ENCODE data around the gene CYP51A1.
A peak's percentile ranks its signal among the peaks of the same experiment; 100 is the strongest.
"Not testable (repeated sequence)": the region's sequence is repeated elsewhere in the genome, so short reads cannot be mapped to it uniquely, and the experiment has no call there.

Gene CYP51A1

DNA sequence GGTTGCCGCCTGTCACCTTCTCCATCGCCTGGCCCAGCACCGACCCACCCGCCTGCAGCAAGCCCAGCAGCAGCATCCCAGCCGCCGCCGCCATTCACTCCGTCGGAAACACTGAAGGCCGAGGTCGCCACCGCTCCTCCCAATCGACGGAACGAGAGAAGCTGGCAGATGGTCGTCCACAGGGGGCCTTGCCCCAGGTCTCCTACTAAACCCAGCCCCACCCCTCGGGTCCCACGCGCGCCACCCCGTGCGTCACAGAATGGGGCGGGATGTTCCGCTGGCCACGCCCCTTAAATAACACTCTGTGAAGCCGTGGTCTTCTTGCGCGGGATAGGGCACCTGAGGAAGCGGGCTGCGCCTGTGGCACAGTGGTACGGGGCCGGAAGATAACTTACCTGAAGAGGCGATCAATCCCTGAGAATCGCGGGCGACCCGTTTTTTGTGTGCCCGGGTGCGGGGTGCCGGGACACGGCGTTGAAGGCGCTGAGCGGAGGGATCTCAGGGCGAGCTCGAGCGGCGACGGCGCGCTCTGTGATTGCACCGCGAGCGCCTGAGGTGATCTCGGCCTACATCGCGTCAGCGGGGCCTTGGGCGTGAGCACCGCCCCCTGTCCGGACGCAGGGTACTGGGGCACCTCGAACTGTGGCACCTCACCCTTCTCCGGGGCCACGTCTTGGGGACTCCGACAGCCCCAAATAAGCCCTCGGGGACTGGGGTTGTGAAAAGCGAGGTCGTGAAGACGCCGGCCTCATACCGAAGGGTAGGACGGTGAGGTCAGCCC is at the start of gene CYP51A1:
TSS of gene CYP51A1 (minus strand) at position 207 of the 781 bp plus-strand sequence. CDS start at position 94, 113 bp downstream.
- peak; percentile 89 for DNase-seq

DNA sequence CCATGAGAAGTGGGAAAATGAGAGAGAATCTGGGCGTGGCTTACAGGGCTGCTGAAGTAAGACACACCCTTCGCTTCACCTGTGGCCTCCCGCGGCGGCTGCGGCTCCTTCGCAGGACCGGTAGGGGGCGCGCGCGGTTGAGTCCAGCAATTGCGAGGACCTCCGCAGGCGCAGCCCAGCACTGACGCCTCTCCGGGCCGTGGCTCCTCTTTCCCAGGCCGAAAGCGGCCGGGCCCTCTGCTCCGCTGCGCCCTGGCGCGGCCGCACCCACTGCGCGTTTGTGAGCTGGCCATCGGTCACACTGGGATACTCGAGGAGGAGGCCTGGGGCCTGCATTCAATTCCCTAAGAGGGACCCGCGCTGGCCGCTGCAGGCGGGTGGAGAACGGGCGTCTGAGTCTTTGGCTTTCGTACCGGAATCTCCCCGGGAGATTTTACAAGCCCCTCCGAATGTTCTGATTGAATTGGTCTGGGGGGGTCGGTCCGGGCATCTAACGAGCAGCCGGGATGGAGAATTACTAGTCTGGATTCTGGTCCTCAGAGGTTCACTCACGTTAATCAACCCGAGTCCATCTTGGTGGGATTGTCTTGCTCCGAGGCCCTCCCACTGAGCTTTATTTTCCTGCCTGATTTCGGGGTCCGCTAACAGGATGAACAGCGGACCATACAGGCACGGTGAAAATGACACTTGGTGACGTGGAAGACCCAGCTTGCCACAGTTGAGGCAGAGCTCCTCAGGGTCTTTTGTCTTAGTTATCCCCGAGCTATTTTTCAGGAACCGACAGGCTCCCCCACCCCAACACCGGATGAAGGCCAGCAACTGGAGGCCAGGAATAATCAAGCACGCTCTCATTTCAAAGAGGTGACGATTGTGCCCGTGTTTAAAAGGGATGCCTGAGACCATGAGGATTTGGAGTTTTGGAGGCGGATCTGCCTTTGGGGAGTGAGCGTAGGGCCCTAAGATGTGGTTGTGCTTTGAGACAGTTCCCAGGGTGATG is 44.9 kb upstream of the CYP51A1 start, which contains the start of gene LRRD1:
TSS of gene LRRD1 (minus strand) at position 215 of the 997 bp plus-strand sequence. CDS start 13,940 bp downstream, outside the sequence.
- peak; percentile 85 for DNase-seq

DNA sequence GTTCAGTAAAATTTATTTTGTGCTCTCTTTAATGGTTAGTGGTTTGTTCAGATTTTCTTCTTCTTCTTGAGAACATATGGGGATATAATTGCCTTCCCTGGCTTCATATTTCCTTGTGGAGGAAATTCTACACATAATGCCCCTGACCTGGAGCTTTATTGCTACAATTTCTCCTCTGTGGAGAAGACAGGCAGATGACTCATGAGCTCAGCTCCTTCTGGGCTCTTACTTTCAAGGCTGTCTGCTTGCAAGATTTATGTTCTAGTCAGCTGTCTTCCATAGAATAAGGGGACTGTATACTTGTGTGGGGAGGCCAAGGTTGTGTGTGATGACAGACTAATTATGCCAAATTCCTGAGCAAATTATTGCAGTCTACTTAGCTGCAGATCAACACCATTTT is 43.1 kb upstream of the CYP51A1 start:
- no peak for DNase-seq

DNA sequence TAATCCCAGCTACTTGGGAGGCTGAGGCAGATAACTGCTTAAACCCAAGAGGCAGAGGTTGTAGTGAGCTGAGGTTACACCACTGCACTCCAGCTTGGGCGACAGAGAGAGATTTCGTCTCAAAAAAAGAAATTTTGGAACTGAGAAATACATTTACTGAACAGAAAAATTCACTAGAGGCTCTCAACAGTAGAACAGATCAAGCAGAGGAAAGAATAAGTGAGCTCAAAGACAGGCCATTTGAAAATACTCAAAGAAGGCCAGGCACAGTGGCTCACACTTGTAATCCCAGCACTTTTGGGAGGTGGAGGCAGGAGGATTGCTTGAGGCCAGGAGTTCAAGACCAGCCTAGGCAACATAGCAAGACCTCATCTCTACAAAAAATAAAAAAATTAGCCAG is 35.3 kb upstream of the CYP51A1 start:
- not testable (repeated sequence) for DNase-seq

DNA sequence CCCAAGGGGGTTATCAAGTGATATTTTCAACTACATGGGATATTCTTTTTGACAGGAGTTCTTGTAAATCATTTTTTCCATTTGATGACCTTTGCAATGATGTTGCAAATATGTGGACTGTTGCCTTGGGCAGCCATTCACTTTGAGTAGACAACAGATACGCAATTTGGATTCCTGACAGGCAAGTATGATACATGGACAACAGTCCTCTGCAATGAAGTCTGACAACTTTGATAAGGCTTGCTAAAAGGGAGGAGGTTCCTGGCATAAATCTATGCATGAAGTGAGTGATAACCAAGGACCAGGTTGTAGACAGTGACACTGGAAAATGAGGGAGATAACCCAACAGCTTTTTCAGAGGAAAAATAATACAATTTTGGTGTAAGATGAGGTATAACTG is 27.0 kb upstream of the CYP51A1 start:
- DNase-seq, result no peak

DNA sequence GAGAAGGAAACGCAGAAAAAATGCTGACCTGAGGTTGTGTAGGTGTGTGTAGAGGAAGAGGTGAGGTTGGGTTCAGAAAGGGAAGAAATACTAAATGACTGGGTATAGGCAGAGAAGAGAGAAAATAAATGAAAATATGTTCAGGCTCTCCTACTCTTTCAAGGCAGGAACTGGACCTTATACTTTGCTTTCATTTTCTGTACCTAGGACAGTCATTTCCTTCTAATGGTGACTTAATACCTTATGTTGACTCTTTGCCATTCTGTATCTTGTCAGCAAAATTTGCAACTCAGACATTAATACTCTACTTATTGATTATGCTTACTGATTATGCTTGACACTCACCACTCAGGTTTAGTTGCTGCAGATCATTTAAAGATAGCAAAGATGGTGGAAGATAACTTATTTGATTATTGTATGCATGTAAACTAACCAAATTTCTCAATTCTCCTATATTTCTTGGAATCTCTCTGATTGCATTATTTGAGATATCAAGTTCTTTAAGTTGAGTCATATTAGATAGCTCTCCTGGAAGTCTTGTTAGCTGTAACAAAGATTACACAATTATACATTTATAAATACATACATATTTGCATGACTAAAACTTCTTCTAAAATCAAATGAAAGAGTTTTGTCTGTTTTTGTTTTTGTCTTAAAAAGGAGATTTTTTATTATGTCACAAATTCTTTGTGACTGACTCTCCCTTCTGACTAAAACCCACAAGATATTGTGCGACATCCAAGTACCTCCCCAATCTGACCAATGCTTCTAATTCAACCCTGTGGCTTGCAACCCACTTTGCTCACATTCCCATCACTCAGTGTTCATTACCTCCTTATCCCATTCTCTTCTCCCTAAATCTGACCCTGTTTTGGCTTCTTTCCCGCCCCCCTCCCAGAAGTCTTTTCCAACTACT is 24.6 kb upstream of the CYP51A1 start:
- no peak for DNase-seq

DNA sequence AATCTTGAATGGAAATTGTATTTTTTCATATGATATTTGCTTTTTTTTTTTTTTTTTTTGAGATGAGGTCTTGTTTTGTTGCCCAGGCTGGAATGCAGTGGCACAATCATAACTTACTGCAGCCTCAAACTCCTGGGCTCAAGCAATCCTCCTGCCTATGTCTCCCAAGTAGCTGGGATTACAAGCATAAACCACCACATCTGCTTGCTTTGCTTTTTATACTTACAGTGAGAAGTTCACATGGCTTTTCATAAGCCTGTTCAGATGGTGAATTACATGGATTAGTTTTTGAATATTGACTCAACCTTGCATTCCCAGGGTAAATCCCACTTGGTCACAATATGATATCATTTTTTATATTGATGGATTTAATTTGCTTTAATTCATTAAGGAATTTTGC is 22.7 kb upstream of the CYP51A1 start:
- no peak for DNase-seq

DNA sequence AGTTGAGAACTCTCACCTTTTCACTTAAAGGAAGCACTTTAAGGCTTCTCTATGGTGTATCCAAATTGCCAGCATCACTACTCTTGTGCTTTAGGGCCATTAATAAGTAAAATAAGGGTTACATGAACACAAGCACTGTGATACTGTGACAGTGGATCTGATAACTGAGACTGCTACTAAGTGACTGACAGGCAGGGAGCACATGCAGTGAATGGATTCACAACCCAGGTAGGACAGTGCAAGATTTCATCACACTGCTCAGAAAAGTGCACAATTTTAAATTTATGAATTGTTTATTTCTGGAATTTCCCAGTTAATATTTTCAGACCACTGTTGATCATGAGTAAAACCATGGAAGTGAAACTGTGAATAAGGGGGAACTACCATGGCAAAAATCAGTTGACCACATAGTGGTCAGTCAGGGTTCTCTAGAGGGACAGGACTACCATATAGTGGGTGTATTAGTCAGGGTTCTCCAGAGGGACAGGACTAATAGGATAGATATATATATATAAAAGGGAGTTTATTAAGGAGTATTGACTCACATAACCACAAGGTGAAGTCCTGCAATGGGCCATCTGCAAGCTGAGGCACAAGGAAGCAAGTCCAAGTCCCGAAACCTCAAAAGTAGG is 20.9 kb upstream of the CYP51A1 start:
- DNase-seq, result no peak

DNA sequence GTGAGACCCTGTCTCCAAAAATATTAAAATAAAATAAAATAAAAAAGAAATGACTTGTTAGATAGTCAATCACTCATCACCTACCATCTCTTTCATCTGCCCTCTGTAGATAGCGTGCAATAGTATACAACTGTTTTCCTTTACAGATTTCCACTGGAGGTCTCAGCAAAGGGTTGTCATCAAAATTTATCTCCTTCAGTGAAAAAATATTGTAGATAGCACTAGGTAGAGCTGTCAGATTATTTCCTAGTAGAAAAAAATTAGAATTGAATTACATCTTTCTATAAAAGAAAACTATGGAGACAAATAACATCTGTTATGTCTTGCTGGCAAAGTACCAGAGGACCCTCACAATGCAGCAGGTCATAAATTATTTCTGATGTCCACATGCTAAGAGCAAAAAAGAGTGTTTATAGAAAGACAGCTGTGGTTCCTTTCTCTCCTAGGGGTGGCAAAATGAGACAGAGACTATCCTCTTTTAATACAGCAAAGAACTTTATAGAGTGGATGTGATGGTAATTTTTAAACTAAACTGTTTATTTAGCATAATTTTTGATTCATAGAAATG is 16.3 kb upstream of the CYP51A1 start:
- DNase-seq, result no peak

DNA sequence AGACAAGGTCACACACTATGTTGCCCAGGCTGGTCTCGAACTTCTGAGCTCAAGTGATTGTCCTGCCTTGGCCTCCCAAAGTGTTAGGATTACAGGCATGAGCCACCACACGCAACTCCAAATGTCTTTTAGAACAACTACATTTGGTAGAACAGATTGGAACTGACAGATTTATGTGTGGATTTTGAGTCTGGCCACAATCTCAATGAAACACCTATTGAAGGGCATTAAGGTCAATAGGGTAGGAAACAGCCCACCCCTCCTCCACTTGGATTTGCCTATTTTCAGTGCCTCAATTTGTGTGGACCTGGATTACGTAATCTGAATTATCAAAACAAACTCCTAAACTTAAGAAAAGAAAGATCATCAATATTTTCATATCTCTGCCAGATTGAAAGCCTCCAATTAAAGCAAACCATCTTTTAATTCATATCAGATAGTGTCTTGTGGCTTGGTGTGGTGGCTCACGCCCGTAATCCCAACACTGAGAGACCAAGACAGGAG is 15.5 kb upstream of the CYP51A1 start:
- DNase-seq, result no peak

DNA sequence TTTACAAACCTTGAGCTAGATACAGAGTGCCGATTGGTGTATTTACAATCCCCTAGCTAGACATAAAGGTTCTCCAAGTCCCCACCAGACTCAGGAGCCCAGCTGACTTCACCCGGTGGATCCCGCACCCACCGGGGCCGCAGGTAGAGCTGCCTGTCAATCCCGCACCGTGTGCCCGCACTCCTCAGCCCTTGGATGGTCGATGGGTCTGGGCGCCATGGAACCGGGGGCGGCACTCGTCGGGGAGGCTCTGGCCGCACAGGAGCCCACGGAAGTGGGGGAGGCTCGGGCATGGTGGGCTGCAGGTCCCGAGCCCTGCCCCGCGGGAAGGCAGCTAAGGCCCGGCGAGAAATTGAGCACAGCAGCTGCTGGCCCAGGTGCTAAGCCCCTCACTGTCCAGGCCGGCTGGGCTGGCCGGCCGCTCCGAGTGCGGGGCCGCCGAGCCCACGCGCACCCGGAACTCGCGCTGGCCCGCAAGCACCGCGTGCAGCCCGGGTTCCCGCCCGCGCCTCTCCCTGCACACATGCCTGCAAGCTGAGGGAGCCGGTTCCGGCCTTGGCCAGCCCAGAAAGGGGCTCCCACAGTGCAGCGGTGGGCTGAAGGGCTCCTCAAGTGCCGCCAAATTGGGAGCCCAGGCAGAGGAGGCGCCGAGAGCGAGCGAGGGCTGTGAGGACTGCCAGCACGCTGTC is 9.1 kb upstream of the CYP51A1 start:
- not testable (repeated sequence) for DNase-seq

DNA sequence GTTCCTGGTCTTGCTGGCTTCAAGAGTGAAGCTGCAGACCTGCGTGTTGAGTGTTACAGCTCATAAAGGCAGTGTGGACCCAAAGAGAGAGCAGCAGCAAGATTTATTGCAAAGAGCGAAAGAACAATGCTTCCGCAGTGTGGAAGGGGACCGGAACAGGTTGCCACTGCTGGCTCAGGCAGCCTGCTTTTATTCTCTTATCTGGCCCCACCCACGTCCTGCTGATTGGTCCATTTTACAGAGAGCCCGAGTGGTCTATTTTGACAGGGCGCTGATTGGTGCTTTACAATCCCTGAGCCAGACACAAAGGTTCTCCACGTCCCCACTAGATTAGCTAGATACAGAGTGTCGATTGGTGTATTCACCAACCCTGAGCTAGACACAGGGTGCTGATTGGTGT is 8.5 kb upstream of the CYP51A1 start:
- not testable (repeated sequence) for DNase-seq

DNA sequence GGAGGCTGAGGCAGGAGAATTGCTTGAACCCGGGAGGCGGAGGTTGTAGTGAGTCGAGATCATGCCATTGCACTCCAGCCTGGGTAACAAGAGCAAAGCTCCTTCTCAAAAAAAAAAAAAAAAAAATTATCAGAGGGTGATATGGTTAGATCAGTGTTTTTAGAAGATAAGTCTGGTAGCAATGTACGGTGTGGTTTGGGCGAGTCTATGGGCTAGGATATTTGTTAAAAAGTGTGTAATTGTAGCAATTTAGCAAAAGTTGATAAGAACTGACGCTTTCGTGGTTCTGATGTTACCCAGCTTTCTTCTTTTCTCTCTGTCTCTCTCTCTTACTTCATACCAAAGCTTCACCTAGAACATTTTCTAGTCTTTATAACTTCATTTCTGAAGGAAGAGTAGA is 6.9 kb upstream of the CYP51A1 start:
- DNase-seq, result no peak

DNA sequence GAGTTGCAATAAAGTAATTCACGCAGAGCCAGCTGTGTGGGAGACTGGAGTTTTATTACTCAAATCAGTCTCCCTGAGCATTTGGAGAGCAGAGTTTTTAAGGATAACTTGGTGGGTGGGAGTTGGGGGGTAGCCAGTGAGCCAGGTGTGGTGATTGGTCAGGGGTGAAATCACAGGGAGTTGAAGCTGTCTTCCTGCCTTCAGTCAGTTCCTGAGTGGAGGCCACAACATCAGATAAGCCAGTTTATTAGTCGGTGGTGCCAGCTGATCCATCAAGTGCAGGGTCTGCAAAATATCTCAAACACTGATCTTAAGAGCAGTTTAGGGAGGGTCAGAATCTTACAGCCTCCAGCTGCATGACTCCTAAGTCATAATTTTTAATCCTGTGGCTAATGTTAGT is 3.3 kb upstream of the CYP51A1 start:
- no peak for DNase-seq

DNA sequence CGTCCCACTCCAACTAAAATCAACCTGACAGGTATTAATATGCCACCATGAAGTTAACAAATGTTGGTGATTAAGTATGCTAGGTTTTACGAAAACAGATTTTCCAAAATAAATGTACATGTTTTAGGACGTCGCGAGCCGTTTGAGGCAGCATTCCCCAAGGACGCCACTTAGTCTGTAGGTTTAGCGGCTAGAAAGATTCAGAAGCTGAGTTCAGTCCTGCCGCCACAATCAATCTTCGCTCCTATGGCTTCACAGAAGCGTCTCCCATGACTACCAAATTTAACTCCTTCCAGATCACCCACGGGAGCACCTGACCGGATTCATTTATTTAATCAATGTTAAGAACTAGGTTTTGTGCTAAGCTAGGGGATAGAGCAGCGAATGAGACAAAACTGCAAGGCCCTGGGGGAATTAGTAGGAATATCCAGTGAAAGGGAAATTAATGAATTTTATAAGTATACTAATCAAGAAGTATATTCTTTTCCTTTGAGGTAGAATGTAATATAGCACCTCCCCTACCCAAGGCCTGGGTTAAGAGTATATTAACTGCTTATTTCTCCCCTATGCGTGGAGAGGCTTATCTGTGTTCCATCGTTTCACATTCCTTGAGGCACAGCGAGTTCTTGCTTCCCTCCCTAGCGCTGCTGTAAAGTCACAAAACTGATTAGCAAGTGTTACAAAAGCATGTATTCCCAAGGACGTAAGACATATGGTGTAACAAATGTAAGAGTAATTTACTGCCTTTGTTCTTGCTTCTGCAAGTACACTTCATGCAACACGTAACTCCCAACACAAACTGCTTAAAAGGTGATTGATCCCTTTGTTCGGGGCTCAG is 994 bp upstream of the CYP51A1 start:
- DNase-seq, result no peak

DNA sequence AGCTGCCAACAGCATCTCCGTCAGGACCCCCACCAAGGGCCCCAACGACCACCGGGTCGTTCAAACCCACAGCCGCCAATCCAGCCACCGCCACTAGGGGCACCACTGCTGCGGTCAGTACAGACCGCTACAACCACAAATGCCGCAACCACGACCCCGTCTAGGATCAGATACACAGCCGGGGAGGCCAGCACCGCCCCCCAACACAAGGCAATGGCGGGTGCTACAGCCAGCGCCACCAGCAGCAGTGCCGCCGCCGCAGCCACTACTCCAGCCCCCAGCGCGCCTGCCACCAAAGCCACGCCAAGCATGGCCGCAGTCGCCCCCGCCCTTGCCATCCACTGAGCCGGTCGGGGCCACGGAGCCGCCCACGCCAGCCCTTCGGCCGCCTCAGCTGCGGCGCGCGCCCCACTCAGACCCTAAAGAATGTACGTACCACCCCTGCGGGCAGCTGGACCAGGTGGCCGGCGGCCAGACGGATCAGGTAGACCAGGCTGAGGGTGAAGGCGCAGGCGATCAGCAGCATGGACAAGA is 473 bp downstream of the CYP51A1 start:
- peak; percentile 18 for DNase-seq

DNA sequence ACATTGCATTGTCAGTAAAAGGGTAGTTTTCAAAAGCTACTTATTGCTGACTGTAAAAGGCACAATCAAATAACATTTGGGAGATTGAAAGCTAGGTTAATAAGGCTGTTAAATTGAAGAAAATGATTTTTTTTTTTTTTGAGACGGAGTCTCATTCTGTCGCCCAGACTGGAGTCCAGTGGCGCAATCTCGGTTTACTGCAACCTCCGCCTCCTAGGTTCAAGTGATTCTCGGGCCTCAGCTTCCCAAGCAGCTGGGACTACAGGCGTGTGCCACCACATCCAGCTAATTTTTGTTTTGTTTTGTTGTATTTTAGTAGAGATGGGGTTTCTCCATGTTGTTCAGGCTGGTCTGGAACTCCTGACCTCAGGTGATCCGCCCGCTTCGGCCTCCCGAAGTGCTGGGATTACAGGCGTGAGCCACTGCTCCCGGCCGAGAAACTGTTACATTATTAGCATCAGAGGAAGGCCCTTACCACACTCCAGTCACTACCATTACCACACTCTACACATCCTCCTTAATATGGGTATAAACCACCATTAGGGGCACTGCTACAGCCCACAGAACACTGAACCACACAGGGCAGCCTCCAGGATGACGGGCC is 1.0 kb downstream of the CYP51A1 start:
- DNase-seq, result no peak

DNA sequence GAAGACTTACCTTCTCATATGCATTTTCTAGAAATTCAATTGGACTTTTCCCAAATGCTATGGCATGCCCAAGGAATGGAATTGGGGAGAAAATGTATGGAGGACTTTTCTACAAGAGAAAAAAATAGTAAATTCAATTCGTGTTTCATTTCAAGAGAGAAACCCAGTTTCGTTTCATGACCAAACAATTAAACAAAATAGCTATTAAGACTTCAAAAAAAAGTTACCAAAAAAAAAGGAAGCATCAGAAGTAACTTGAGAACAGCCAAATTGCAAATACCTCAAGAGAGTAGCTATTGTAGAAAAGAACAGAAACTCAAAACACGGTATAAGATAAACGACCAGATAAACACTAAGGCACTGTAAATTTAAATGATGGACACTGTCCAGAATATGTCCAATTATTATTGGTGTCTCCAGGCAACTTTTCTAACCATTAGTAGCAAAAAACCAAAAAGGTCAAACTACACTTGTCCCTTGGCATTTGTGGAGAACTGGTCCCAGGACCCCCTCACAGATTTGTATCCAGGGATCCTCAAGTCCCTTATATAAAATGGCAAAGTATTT is 2.4 kb downstream of the CYP51A1 start:
- DNase-seq, result no peak

DNA sequence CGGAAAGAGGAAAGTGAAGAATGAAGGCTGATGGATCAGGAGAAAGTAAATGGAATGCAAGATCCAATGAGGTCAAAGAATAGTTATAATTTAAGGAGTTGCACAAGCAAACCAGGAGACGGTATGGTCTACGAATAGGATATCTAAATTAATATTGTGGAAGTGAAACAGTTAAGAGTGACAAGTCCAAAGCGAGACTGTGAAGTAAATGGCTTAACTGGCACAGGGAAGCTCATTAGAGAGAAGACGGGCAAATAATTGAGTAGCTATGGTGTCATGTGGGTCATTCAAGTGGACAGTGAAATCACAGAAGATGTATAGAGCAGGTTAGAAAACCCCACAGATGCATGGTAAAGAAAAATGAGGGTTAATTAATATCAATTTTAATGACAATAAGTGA is 3.2 kb downstream of the CYP51A1 start:
- no peak for DNase-seq

Measured in activated effector memory CD4-positive, alpha-beta T cell treated with Interleukin-2 at 50 U/mL for 16 hours (primary cell).